GM18909 (cell line): Measurements from ENCODE around the gene MALL.
"Not testable (repeated sequence)": the region's sequence is repeated elsewhere in the genome, so short reads cannot be mapped to it uniquely, and the experiment has no call there.

Experiments
- ATAC-seq: cut with Tn5 transposase; IDR thresholded peaks from one replicate; pipeline ENCODE4 v1.9.1; 2021; ENCODE audit warnings: mild to moderate bottlenecking; ENCODE audit not compliant: unreplicated experiment, poor library complexity

MALL gene

GRCh38 chr2:110121592-110121991 is 6.0 kb upstream of the MALL start:
- ATAC-seq, result no peak

GRCh38 chr2:110121052-110121334 is 5.4 kb upstream of the MALL start:
- no peak for ATAC-seq

GRCh38 chr2:110120171-110121051 is 4.8 kb upstream of the MALL start:
- ATAC-seq, result no peak

GRCh38 chr2:110116033-110116710 is 550 bp upstream of the MALL start:
- ATAC-seq, result no peak

- ATAC-seq, result no peak
Observed at GRCh38 chr2:110114831-110115255, 779 bp downstream of the MALL start.

- no peak for ATAC-seq
Observed at GRCh38 chr2:110113961-110114591, 1.5 kb downstream of the MALL start.

- ATAC-seq, result not testable (repeated sequence)
Observed at GRCh38 chr2:110108291-110108690, 7.3 kb downstream of the MALL start.

GRCh38 chr2:110107092-110108079 is 8.2 kb downstream of the MALL start:
- no peak for ATAC-seq

- ATAC-seq, result no peak
Observed at GRCh38 chr2:110106642-110107041, 9.0 kb downstream of the MALL start.

- ATAC-seq, result no peak
Observed at GRCh38 chr2:110105608-110106467, 9.8 kb downstream of the MALL start.

- ATAC-seq, result no peak
Observed at GRCh38 chr2:110105183-110105582, 10.4 kb downstream of the MALL start.

GRCh38 chr2:110104025-110104771 is 11.4 kb downstream of the MALL start:
- ATAC-seq, result no peak

GRCh38 chr2:110103061-110103961 is 12.3 kb downstream of the MALL start:
- no peak for ATAC-seq

GRCh38 chr2:110101901-110102803 is 13.5 kb downstream of the MALL start:
- ATAC-seq, result no peak

GRCh38 chr2:110101280-110101844 is 14.3 kb downstream of the MALL start:
- peak; percentile 50 for ATAC-seq

- ATAC-seq, result peak; percentile 25
Observed at GRCh38 chr2:110100880-110101279, 14.7 kb downstream of the MALL start.
